GM12873 (cell line): ENCODE measurements around the gene SMTN.

ENCODE experiments used
- CTCF ChIP-seq: IDR thresholded peaks from 2 replicates; pipeline ENCODE4 v1.5.1; 2012; ENCODE audit warnings: low read depth, mild to moderate bottlenecking, moderate library complexity, low read length, control low read depth; ENCODE audit not compliant: insufficient read depth; ENCODE audit errors: missing control alignments

Gene SMTN

GRCh38 chr22:31102441-31103081 is 21.4 kb downstream of the SMTN start:
- TF ChIP-seq CTCF, result no peak

GRCh38 chr22:31103111-31103510 is 22.0 kb downstream of the SMTN start:
- TF ChIP-seq CTCF, result no peak

- no peak for TF ChIP-seq CTCF
Observed at GRCh38 chr22:31103899-31104694, 23.0 kb downstream of the SMTN start.

GRCh38 chr22:31104869-31105268 is 23.8 kb downstream of the SMTN start:
- TF ChIP-seq CTCF, result no peak

GRCh38 chr22:31105282-31105929 is 24.3 kb downstream of the SMTN start:
- TF ChIP-seq CTCF, result no peak

- no peak for TF ChIP-seq CTCF
Observed at GRCh38 chr22:31106001-31106571, 25.0 kb downstream of the SMTN start.

GRCh38 chr22:31106731-31107177 is 25.6 kb downstream of the SMTN start:
- TF ChIP-seq CTCF, result no peak
